GM21447 (cell line): ENCODE results near the gene ACTL6B.

Source experiments
- ATAC-seq: cut with Tn5 transposase; IDR thresholded peaks from one replicate; pipeline ENCODE4 v1.9.1; 2021; ENCODE audit not compliant: unreplicated experiment

The ACTL6B gene

GRCh38 chr7:100602889-100603725 lies 53.1 kb downstream of the ACTL6B start:
- ATAC-seq: no peak

GRCh38 chr7:100600730-100601038 lies 55.6 kb downstream of the ACTL6B start:
- ATAC-seq: no peak

GRCh38 chr7:100599911-100600729 lies 56.1 kb downstream of the ACTL6B start:
- no peak for ATAC-seq

- ATAC-seq: no peak
Observed at GRCh38 chr7:100598425-100598824, 57.8 kb downstream of the ACTL6B start.

GRCh38 chr7:100595188-100595587 lies 61.1 kb downstream of the ACTL6B start:
- no peak for ATAC-seq
